GM18861 (cell line): ENCODE results near the gene KIF3C.
"Not testable (repeated sequence)": the region's sequence is repeated elsewhere in the genome, so short reads cannot be mapped to it uniquely, and the experiment has no call there.

ENCODE experiments used
- ATAC-seq: cut with Tn5 transposase; IDR thresholded peaks from one replicate; pipeline ENCODE4 v1.9.1; 2021; ENCODE audit not compliant: unreplicated experiment

KIF3C gene

DNA sequence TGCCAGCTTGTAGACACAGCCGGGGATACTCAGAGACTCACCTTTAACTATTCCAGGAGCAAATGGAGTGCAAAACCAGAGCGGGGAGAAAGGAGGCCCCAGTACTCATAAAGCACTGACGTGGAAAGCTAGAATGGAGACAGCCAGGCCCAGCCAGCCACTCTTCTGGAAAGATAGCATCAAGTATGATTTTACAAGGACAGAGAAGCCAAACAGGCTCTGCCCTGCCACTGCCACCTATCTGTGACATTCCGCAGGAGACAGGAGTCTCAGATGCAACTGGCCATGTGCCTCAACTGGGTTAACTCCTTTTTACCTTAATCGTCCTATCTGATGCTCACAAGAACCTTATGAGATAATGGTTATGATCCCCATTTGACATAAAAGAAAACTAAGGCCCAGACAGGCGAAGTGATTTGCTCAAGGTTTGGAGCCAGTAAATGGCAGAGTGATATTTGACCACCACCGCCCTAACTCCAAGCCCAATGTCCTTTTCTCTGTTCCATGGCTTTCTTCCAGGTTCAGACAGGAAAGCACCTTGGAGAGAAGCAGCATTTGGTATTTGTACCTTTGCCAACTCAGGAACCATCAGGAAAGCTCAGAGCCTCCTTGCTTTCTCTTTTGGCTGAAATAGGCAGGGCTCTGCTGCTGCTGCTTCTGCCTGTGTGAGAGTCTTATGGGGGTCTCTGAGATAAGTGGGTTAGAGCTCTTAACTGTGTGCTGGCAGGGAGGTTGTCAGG lies 15.6 kb downstream of the KIF3C start:
- no peak for ATAC-seq

DNA sequence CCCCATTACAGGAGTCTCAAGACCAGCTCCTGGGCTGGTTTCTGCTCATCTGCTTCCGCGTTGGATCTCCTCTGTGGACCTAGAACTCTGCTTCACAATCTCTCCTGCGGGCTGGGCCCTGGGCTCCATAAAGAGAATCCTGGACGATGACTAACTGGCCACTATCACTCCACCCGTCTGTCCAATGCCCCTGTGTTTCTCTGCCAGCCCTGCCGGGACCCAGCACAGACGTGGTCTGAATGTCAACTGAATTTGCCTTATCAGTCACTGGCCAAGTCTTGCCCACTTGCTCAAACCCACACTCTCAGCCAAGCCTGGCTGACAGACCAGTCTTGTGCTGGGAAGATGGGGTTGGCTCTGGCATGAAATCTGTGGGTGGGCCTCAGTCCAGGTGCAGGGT lies 17.4 kb downstream of the KIF3C start:
- ATAC-seq, result no peak

DNA sequence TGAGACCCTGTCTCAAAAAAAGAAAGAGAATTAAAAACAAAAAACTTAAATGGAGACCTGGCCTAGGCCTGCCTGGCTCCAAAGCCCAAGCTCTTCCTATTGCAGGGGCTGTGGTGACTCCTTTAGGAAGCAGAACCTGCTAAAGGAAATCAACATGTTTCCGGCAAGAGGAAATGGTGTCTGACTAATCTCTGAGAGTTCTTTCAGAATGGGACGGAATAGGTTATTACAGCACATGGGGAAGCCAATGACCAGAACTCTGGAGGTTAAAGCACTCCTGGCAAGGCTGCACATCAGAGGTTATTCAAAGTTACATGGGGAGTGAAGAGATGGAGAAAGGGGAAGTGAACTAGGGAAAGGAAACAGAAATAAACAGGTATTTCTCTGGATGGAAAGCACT lies 21.4 kb downstream of the KIF3C start:
- no peak for ATAC-seq

DNA sequence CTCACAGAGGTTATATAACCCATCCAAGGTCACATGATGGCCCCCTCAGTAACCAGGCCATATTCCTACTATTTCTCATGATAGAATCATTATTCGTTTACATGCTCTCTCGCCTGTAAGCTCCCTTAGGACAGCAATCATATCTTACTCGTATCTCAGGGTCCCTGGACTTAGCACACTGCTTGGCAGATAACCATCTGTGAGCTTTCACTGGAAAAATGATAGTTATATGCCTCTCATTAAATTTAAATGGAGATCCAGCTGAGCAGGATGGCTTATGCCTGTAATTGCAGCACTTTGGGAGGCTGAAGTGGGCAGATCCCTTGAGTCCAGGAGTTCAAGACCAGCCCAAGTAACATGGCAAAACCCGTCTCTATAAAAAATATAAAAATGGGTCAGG lies 21.9 kb downstream of the KIF3C start:
- ATAC-seq, result no peak

DNA sequence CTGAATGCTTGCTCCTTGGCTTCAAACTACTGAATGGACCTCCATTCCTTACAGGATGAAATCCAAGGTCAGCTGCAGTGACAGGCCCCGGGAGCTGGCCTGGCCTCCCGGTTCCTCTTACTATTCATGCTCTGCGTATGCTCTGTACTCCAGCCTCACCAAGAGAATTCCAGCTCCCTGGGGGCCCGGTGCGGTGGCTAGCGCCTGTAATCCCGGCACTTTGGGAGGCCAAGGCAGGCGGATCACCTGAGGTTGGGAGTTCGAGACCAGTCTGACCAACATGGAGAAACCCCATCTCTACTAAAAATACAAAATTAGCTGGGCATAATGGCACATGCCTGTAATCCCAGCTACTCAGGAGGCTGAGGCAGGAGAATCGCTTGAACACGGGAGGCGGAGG lies 23.7 kb downstream of the KIF3C start:
- ATAC-seq, result not testable (repeated sequence)

DNA sequence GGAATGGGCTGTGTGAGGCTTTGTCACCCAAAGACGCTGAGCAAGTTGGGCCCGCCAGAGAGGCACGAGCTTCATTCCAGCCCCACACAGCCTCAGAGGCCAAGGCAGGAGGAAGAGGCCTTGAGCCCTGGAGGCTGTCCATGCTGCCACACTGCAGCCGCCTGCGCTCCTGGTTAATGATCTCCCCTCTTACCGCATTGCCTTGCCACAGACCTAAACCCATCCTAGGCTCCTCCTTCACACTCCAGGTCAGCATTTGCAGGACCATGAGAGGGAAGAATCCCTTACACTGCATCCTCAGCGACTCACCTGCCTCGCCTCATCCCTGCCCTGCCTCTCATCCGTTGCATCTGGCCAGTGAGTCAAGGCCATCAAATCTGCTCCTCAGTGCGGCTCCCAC lies 24.6 kb downstream of the KIF3C start:
- no peak for ATAC-seq

DNA sequence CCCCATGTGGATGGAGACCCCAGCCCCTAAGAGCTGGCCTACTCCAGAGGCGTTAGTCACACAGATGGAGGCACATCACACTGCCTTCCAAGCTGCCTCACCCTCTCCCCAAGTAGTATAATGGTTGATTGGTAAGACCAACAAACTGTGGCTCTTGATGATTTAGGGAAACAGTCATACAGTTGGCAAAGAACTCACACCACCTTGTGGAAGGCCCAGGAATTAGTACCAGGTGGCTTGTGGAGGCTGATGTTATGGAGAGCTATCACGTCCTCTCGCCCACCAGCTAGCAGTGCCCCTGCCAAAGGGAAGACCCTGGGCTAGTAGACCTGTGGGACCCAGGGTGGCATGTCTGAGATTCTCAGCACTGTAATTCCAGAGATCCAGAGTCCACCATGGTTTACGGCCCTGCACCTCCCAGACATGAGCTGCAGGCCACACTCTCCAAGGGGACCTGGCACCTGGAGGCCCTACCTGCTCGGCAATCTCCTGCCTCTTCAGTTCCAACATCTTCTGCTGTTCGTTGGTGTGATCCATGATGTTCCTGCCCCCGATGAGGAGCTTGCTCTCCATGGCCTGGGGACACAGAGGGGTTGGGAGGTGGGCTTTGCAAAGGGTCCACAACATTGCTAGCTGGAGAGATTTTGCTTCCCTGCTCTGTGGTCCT lies 26.3 kb downstream of the KIF3C start:
- ATAC-seq, result no peak

DNA sequence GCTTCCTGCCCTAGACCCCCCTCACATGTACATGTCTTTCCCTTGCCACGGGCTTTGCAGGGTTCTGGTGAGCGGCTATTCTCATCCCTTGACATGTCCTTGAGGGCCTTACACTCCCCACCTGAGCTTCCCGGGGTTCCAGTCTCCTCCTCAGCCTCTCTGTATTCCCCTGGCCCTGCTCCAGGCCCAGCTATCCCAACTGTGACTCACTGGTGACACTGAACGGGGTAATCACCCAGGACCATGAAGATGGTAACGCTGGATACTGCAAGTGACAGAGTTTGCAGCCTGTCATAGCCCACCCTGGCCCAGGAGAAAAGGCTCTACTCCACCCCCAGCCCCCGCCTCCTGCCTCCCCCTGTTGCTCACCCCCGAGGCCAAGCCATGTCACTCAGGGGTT lies 27.3 kb downstream of the KIF3C start:
- no peak for ATAC-seq

DNA sequence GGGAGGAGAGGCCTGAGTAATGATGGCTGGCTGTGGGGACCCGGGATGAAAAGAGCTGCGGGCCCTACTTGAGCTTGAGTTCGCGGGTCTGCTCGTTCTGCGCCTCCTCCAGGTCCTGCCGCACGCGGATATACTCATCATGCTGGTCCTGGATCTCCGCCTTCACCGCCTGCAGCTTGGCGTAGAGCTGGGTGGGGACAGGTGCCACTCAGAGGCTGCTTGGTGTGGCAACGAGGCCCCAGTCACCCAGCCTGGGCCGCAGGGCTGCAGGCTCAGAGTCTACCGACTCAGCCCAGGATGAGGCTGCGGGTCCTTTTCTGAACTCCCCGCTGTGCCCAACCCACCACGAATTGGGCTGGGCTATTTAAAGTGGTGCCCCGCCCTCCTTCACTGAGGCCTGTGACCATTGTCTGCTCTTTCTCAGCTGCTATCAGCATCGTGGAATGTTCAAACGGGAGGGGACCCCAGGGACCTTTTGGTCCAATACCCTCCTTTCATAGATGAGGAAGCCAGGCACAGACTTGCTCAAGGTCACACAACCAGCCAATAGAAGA lies 28.0 kb downstream of the KIF3C start:
- ATAC-seq, result no peak

DNA sequence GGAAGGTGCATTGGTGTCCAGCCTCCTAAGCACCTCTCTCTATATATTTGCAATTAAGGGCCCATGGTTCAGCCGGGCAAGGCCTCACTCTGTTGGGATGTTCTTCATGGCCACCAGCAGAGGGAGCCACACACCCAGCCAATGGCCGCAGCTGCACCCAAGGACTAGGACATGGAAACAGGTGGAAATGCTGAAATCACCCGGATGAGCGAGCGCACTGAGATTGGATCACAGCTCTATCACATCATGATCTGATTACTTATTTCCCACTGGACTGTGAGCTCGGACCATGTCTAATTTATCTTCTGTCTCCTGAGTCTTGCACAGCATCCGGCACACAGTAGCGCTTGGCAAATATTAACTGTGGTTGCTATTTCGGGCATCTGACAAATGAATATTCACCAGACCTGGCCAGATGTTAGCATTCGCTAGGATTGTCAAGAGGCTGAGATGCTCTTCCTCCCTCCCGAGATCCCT lies 31.2 kb downstream of the KIF3C start:
- ATAC-seq, result no peak

DNA sequence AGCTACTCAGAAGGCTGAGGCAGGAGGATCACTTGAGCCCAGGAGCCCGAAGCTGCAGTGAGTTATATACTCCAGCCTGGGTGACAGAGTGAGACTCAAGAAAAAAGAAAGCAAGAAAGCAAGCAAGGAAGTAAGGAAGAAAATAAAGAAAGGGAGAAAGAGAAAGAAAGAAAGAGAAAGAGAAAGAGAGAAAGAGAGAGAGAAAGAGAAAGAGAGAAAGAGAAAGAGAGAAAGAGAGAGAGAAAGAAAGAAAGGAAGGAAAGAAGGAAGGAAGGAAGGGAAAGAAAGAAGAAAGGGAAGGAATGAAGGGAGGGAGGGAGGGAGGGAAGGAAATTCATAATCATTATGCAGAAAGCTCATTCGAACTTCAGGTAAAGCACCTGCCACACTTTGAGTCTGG lies 33.9 kb downstream of the KIF3C start:
- no peak for ATAC-seq

DNA sequence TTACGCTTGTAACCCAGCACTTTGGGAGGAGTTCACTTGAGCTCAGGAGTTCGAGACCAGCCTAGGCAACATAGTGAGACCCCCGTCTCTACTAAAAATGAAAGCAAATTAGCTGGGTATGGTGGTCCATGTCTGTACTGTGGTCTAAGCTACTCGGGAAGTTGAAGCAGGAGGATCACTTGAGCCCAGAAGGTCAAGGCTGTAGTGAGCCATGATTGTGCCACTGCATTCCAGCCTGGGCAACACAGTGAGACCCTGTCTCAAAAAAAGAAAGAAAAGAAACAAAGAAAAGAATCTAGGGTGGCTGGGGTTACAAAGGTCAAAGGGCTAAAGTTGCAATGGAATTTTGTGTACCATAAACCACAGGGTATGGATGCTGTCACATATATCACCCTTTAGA lies 41.3 kb downstream of the KIF3C start:
- ATAC-seq, result no peak

DNA sequence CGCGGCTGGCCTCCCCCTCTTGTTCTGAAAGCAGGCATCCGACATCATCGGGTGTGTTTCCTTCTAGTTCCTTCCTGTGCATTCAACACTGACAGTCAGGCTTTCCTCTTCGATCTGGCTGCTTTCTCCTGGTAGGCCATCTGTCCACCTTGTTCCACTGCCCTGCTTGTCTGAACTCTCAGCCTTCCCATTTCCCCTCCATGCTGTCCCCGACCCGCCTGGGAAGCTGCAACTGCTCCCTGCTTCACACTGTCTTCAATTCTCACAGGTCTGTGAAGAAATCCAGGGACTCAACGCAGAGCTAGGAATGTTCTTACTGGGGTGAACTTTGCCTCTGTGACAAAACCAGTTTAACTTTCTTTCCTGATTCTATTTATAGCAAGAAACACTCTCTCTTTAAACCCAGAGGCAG lies 43.0 kb downstream of the KIF3C start:
- ATAC-seq, result no peak

DNA sequence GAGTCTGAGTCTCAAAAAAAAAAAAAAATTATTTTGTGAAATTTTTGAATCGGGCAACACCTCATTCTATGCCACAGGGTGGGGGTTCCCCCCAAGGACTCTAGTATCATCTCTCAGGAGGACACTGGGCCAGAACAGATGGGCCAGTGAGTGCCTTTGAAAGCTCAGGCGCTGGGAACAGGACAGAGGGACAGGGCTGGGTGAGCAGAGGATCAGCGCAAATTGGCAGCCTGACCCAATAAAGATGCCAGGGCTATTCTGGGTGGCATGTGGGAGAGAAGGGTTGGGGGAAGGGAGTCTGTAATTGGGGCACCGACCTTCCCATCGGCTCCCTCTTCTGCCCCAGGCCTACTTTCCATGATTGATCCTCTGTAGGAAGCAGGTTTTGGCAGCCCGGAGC lies 44.0 kb downstream of the KIF3C start:
- no peak for ATAC-seq

DNA sequence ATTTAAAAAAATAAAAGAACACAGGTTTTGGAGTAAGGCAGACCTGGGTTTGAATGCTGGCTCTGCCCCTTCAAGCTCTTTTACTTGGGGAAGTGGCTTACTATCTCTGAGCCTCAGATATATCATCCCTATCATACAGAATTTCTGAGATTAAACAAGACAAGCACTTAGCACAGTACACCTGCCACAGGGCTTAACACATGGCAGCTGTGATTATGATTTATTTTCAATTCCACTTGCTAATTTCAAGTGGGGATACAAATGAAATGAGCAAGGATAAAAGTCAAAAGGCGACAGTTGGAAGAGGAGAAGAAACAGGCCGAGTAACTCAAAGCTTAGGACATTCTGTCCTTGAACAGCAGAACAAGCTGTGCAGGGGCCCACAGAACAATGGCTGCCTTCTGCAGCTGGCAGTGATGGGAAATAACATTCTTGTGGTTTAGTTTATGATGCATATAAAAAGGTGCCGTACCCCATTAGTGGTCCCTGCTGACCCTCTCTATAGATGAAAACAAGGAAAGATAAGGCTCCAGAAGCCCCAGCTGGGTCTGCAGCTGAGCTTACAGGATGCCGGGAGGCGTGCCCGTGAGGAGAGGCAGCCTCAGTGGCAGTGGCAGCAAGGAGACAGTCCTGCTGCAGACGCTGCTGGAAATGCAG lies 45.3 kb downstream of the KIF3C start:
- ATAC-seq, result no peak

DNA sequence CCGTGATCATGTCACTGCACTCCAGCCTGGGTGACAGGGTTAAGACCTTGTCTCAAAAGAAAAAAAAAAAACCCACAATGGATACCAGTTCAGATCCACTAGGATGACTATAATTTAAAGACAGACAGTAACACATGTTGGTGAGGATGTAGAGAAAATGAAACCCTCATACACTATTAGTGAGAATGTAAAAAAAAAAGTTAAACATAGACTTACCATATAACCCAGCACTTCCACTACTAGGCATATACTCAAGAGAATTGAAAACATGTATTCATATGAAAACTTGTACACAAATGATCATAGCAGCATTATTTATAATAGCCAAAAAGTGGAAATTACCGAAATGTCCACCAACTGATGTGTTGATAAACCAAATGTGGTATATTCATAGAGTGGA lies 48.7 kb downstream of the KIF3C start:
- no peak for ATAC-seq

DNA sequence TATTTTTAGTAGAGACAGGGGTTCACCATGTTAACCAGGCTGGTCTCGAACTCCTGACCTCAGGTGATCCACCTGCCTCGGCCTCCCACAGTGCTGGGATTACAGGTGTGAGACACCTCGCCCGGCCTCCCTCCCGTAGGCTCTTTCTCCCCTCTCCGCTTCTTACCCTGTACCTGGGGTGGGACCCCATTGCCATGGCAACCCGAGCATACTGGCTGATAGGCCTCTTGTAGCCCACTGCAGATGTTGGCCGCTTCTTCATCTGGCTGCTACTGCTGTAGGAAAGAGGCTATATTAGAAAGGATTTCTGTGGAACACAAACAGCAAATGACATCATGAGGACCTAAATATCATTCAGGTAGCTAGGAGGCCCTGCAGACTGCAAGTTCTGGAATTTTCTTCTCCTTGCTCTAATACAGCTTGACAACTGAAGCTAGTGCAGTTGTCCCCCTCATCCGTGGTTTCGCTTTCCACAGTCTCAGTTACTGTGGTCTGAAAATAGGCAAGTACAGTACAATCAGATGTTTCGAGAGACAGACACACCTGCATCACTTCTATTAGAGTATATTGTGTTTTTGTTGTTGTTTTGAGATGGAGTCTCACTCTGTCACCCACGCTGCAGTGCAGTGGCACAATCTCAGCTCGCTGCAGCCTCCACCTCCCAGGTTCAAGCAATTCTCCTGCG lies 52.4 kb downstream of the KIF3C start:
- no peak for ATAC-seq

DNA sequence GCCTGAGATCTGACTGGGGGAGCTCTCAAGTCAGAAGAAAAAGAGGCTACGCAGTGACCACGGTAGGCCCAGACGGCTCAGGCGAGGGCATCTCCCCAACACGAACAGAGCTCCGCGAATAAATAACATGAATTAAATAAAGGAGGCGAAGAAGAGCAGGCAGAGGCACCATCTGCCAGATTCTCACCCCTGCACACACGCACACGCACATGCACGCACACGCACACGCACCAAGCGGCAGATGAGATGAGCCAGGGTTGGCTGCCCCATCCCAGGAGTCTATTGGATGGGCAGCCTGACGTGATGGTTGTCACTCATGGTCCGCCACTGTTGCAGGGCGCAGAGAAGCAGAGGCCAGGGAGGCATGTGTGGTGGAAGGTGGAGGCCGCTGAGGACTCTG lies 53.6 kb downstream of the KIF3C start:
- no peak for ATAC-seq

DNA sequence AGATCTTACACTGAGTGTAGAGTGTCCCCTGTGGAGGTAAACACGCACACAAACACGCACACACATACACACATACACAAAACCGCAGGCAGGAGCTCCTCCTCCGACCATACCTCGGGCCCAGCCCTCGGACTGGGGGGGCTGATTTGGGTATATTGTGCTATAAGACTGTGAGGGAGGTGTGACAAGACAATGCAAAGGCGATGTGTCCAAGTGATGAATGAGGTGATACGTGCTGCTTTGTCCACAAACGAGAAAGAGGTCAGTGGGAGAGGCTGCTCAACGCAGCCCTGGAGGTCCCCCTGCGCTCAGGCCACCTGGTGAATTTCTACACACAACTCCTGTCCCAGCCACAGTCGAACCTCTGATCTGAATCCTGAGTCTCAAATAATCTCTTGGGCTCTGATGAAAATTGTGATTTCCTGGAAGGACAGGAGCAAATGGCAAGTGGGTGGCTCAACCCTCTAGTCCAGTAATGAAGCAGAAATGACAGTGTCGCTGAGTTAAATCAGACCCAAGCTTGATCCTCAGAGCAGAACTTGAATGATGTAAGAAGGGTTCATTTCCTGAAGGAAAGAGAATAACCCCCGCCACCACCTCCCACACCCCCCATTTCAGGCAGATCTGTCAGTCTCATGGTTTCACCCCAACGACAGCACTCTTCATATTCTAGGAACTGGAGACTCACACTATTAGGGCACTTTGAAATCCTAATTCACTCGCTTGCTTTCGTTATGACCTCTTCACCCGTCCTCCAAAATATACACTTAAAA lies 55.1 kb downstream of the KIF3C start:
- ATAC-seq, result no peak

DNA sequence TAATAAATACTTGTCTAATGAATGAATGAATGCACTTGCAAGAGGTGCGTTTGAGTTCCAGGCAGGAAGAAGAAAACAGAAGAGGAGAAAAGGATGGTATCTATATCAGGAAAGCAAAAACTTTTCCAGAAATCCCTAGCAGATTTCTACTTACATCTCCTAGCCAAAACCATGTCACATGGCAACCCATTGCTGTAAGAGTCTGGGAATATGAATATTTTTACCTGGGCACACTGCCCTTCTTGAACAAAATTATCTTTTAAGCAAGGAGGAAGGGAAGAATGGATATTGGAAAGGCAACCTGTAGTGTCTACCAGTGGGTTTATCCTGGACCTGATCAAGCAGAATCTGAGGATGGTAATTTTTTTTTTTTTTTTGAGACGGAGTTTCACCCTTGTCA lies 59.8 kb downstream of the KIF3C start:
- ATAC-seq, result no peak
